Effector memory CD4-positive, alpha-beta T cell (primary cell): Measurements from ENCODE around the gene ZEB2.

Experiments used
- DNase-seq, 3 donors: peaks; one replicate each; pipeline ENCODE4 v3.0.0-alpha.2; 2020
- H3K27ac ChIP-seq: 2 replicates; pipeline ENCODE4 v1.7.0; 2013; ENCODE audit warnings: mild to moderate bottlenecking, low read length, moderate library complexity; ENCODE audit not compliant: insufficient read depth, poor library complexity, severe bottlenecking
- H3K27me3 ChIP-seq: replicated peaks from 2 replicates; pipeline ENCODE4 v1.7.0; 2013; ENCODE audit warnings: mild to moderate bottlenecking, low read length; ENCODE audit not compliant: insufficient read depth, control insufficient read depth, poor library complexity, severe bottlenecking
- H3K36me3 ChIP-seq: 2 replicates; pipeline ENCODE4 v1.7.0; 2013; ENCODE audit warnings: mild to moderate bottlenecking, low read length, moderate library complexity; ENCODE audit not compliant: control insufficient read depth, insufficient read depth
- H3K4me1 ChIP-seq: 2 replicates; pipeline ENCODE4 v1.7.0; 2013; ENCODE audit warnings: low read length, mild to moderate bottlenecking; ENCODE audit not compliant: control insufficient read depth, insufficient read depth, poor library complexity, severe bottlenecking
- H3K4me3 ChIP-seq: 2 replicates; pipeline ENCODE4 v1.7.0; 2013; ENCODE audit warnings: low read length, low read depth, mild to moderate bottlenecking; ENCODE audit not compliant: insufficient read depth, poor library complexity, severe bottlenecking
- H3K9me3 ChIP-seq: 2 replicates; pipeline ENCODE4 v1.7.0; 2013; ENCODE audit warnings: mild to moderate bottlenecking, low read length, moderate library complexity; ENCODE audit not compliant: control insufficient read depth

ZEB2 gene

DNA sequence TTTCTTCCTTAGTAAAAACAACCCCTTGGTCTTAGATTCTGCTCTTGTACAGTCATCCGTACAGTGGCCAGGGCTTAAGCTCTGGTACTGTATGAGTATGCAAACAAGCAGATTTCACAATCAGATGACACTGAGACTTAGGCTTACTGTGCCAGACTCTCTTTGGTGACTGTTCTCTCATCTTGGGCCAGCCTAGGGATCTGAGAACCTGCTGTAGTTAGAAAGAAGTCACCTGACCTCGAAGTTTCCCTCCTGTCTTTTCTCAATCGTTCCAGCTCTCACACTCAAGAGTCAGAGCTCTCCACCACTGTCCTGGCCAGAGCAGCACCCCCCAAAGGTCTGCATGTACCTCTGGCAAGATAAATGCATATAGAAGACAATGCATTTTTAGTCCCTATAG is 63.2 kb downstream of the ZEB2 start:
- Histone ChIP-seq H3K9me3 (no peaks in the 10 kb centered on the region), H3K36me3 (no peaks in the 10 kb centered on the region), H3K27ac (no peak overlapping the region), H3K4me3 (no peak overlapping the region), H3K27me3 (no peaks in the 10 kb centered on the region), H3K4me1 (no peaks in the 10 kb centered on the region)
- no peak for DNase-seq

- H3K36me3 ChIP-seq = no peaks in the 10 kb centered on the region
- no peaks in the 10 kb centered on the region for H3K4me1 ChIP-seq
- H3K4me3 ChIP-seq = no peak overlapping the region
- no peaks in the 10 kb centered on the region for H3K27me3 ChIP-seq
- no peak overlapping the region for H3K27ac ChIP-seq
- no peak for DNase-seq
- H3K9me3 ChIP-seq = no peaks in the 10 kb centered on the region
These were observed 63.9 kb downstream of the ZEB2 start for GRCh38 chr2:144455987-144456386.

DNA sequence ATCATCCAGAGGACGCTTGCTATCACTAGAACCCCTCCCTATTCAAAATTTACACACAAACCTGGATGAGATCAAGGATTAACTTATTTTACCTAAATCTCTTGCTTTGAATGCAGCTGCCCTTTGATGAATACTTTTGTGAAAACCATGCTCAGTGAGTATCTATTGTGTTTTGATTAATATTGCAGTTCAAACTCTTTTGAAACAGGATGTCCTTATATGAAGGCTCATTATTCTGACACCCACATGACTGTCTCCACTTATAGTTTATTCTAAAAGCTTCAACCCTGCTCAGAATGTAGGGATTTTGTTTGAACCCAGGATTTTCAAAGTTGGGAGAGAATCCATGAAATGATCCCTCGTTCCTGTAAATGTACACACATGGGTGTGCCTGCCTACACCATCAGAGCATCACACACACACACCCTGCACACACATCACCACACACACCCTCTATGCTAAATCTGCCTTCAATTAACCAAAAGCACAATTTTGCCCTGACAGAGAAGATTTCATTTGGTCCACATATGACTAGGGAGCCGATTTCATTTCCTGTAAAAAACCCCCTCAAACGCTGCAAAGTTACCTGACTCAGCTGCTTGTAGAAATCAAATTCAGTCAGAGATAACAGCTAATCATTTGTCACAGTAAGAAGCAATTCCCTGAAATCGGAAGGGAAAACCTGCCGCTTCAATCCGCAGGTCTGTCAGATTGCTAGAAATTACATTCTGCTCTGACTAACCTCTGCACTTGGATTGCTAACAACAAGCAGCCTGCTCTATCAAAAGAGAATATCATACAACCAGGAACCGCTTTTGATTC is 65.2 kb downstream of the ZEB2 start:
- H3K9me3 ChIP-seq = no peaks in the 10 kb centered on the region
- no peaks in the 10 kb centered on the region for H3K4me1 ChIP-seq
- no peak for DNase-seq
- H3K27me3 ChIP-seq = no peaks in the 10 kb centered on the region
- no peak overlapping the region for H3K27ac ChIP-seq
- no peak overlapping the region for H3K4me3 ChIP-seq
- H3K36me3 ChIP-seq = no peaks in the 10 kb centered on the region

GRCh38 chr2:144453486-144454158 is 66.3 kb downstream of the ZEB2 start:
- no peaks in the 10 kb centered on the region for H3K27me3 ChIP-seq

DNA sequence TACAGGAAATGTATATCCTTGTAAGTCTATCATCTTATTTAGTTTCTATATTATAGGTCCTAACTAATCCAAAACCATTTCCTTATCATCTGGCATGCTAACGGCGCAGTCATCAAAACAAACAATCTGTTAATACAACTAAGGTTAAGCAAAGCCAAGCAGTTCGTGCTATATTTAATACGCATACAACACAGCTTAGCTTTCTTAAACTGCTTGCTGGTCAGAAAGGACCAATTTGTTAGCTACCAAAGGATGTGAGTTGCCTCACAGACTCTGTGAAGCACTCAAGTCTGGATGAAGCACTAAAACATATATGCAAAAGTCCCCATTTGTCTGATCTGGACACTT is 67.0 kb downstream of the ZEB2 start:
- Histone ChIP-seq H3K4me1 (no peaks in the 10 kb centered on the region), H3K9me3 (no peaks in the 10 kb centered on the region), H3K36me3 (no peaks in the 10 kb centered on the region), H3K27ac (no peak overlapping the region), H3K27me3 (no peaks in the 10 kb centered on the region), H3K4me3 (no peak overlapping the region)
- DNase-seq = no peak

More at GRCh38 chr2:144453486-144454158, 66.3 kb downstream of the ZEB2 start:
- H3K9me3 ChIP-seq = no peaks in the 10 kb centered on the region
- no peak overlapping the region for H3K4me3 ChIP-seq
- H3K4me1 ChIP-seq = no peaks in the 10 kb centered on the region
- no peaks in the 10 kb centered on the region for H3K36me3 ChIP-seq
- no peak for DNase-seq
- no peak overlapping the region for H3K27ac ChIP-seq

DNA sequence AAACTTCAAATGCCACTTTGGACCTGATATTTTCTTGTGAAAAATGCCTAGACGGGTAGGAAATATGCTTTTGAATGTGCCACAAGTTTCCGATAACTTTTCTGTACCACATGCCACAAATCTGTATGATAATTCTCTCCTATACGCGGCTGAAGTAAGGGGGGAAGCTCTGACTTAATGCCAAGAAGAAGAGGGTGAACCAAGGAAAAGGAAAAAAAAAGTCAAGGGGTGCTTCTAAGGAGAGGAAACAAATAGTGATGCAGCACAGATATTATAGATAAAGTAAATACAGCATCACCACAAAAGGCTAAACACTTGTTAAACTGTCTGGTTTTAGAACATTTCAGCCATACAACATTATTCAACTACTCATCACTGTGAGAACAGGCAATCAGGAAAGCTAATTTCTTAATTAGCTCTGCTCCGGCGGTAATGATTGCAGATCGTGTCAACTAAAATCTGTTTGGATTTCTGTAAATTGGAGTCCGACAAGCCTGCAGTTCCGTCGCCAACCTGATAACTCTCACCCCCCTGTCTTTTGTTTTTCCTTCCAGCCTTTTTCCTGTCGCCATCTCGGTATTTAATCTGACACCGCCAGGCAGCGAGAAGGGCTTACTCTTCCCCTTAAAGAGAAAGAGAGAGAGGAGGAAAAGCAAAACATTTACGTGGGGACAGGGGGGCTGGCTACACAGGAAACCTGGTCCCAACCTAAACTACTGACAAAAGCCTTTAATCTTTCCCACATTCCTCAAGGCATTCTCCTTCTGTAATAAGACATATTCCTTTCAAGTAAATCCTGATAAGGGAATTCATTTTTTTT is 67.5 kb downstream of the ZEB2 start:
- Histone ChIP-seq H3K4me3 (no peak overlapping the region), H3K4me1 (no peaks in the 10 kb centered on the region), H3K27me3 (no peaks in the 10 kb centered on the region), H3K36me3 (no peaks in the 10 kb centered on the region), H3K27ac (no peak overlapping the region), H3K9me3 (no peaks in the 10 kb centered on the region)
- no peak for DNase-seq

- no peaks in the 10 kb centered on the region for H3K27me3 ChIP-seq
- DNase-seq = no peak
- no peaks in the 10 kb centered on the region for H3K4me1 ChIP-seq
- no peak overlapping the region for H3K4me3 ChIP-seq
- no peaks in the 10 kb centered on the region for H3K9me3 ChIP-seq
- no peaks in the 10 kb centered on the region for H3K36me3 ChIP-seq
- no peak overlapping the region for H3K27ac ChIP-seq
These were observed 68.5 kb downstream of the ZEB2 start for GRCh38 chr2:144451443-144451842.

- H3K36me3 ChIP-seq = no peaks in the 10 kb centered on the region
- no peaks in the 10 kb centered on the region for H3K4me1 ChIP-seq
- no peak for DNase-seq
- H3K9me3 ChIP-seq = no peaks in the 10 kb centered on the region
- H3K27me3 ChIP-seq = no peaks in the 10 kb centered on the region
- no peak overlapping the region for H3K4me3 ChIP-seq
- H3K27ac ChIP-seq = no peak overlapping the region
These were observed 70.9 kb downstream of the ZEB2 start for GRCh38 chr2:144449028-144449406.

DNA sequence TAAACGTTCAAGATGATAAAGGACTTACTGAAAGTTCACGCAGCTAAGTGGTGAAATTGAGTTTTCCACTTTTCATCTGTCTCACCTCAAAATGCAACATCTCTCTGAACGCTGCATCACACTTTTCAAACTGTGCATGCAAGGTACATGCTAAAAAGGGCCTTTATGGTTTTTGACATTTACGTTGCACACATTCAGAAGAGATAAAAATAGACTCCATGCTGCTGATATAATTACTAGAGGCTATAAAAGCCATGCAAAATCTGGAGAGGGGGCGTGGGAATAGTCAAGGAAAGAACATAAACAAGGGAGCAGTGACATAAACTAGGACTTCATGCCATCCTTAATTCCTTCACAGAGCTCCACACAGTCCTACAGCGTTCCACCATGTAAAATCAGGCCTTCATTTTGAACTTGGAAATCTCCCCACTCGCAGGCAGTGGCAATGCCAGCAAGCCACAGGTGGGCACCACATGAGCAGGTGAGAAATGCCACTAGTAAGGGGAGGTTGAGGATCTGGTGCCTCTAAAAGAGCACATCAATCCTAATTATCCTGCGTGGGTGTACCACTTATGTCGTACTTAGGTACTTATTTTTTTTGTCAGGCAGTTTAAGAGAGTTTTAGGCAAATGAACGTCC is 71.4 kb downstream of the ZEB2 start:
- Histone ChIP-seq H3K36me3 (no peaks in the 10 kb centered on the region), H3K4me1 (no peaks in the 10 kb centered on the region), H3K27me3 (no peaks in the 10 kb centered on the region), H3K27ac (no peak overlapping the region), H3K4me3 (no peak overlapping the region), H3K9me3 (no peaks in the 10 kb centered on the region)
- no peak for DNase-seq
